Gastrocnemius medialis (tissue), 4 donors: ENCODE results near the gene KLK7. TPM values are rescaled to one million over a fixed set of nuclear protein-coding genes. Genes with fewer than 3 reads are reported as not detected.

Experiments used
- ATAC-seq, 2 donors: fragments of 150-250 bp; one replicate each; pipeline ENCODE4 v1.9.1; 2016
- DNase-seq, 2 donors: peaks; one replicate each; pipeline ENCODE4 v3.0.0-alpha.2; 2019
- H3K27ac ChIP-seq, 4 donors: fragments of 200-600 bp; sonication (generic); 1 replicate in 1 of 4; 2 replicates in 3 of 4; pipeline ENCODE4 v1.5.1; 2016 to 2018; ENCODE audit warnings: mild to moderate bottlenecking in 2 of 4, moderate library complexity in 1 of 4
- H3K27me3 ChIP-seq, 3 donors: fragments of 200-600 bp; sonication (generic) in 2 of 3; 1 replicate in 1 of 3; 2 replicates in 2 of 3; pipeline versions ENCODE4 v1.5.1 to v1.6.0; 2016 to 2019; ENCODE audit warnings: mild to moderate bottlenecking in 1 of 3, moderate library complexity in 1 of 3
- H3K36me3 ChIP-seq, 2 donors: fragments of 200-600 bp; sonication (generic) in 1 of 2; one replicate each; pipeline ENCODE4 v1.5.1; 2017 to 2018
- H3K4me1 ChIP-seq, 2 donors: fragments of 200-600 bp; sonication (generic) in 1 of 2; one replicate each; pipeline ENCODE4 v1.5.1; 2016 to 2017; ENCODE audit warnings: mild to moderate bottlenecking in 2 of 2
- H3K4me3 ChIP-seq, 4 donors: fragments of 200-600 bp; sonication (generic) in 3 of 4; 1 replicate in 1 of 4; 2 replicates in 3 of 4; pipeline ENCODE4 v1.5.1; 2016 to 2019; ENCODE audit warnings: mild to moderate bottlenecking in 2 of 4
- H3K9me3 ChIP-seq, 3 donors: fragments of 200-600 bp; sonication (generic) in 2 of 3; 1 replicate in 1 of 3; 2 replicates in 2 of 3; pipeline ENCODE4 v1.5.1; 2016 to 2019
- CTCF ChIP-seq, 5 experiments: fragments of 450-650 bp in 3 of 5; fragments of 200-600 bp in 2 of 5; sonication (generic) in 2 of 5; IDR thresholded peaks in 4 of 5; conservative IDR thresholded peaks in 1 of 5; 1 replicate in 4 of 5; 2 replicates in 1 of 5; pipeline ENCODE4 v1.5.1; 2016 to 2019; ENCODE audit warnings: antibody characterized with exemption in 5 of 5, mild to moderate bottlenecking in 3 of 5, moderate library complexity in 3 of 5
- POLR2A ChIP-seq, 2 donors: fragments of 450-650 bp; IDR thresholded peaks; one replicate each; pipeline ENCODE4 v1.6.1; 2017; ENCODE audit warnings: antibody characterized with exemption in 2 of 2, mild to moderate bottlenecking in 2 of 2, moderate library complexity in 2 of 2
- in situ Hi-C, 4 donors: fragments of 200-750 bp; cut with MboI; loops; one replicate each; pipeline versions ENCODE4 v1.15.0 to v1.8.0; 2017; ENCODE audit warnings: low sequenced_read_pairs in 4 of 4
- intact Hi-C: fragments of 100-400 bp; cut with DNase I; formaldehyde crosslinking; loops from one replicate; pipeline ENCODE4 v1.15.1; 2023; ENCODE audit warnings: low total_unique reads
- total RNA-seq, 4 donors: library from RNA; depleted of rRNA; stranded (reverse); fragments of >200 nt; gene quantifications; one replicate each; pipeline versions ENCODE4 v1.1.0 to v1.2.3, GENCODE V29; 2016

Gene KLK7
- total RNA-seq, 4 donors from 2014 or later, result not detected

- Histone ChIP-seq H3K9me3 (no peaks in the 10 kb centered on the region), H3K4me1 (no peaks in the 10 kb centered on the region), H3K4me3 (no peak overlapping the region), H3K27ac (no peak overlapping the region), H3K36me3 (no peaks in the 10 kb centered on the region), H3K27me3 (peaks cover 3 to 15% (median 5%) of the 10 kb centered on the region in 3 donors)
- no peak for DNase-seq
- in situ Hi-C loops, result no loop called here
- intact Hi-C loops, result no loop called here
- TF ChIP-seq CTCF (IDR thresholded peaks at IDR 0.05 in 4 of 5, conservative IDR thresholded peaks at IDR 0.05 in 1 of 5) (no peak), POLR2A (IDR thresholded peaks at IDR 0.05) (no peak)
- no peak for ATAC-seq
Observed at GRCh38 chr19:51005248-51005647, 21.5 kb upstream of the KLK7 start.

GRCh38 chr19:51003316-51003715 lies 19.6 kb upstream of the KLK7 start:
- H3K4me1 ChIP-seq, result no peaks in the 10 kb centered on the region
- intact Hi-C loops, result no loop called here
- DNase-seq (no peak), ATAC-seq (no peak)
- H3K27me3 ChIP-seq, result peaks cover 3 to 15% (median 5%) of the 10 kb centered on the region in 3 donors
- no peak for TF ChIP-seq CTCF (IDR thresholded peaks at IDR 0.05 in 4 of 5, conservative IDR thresholded peaks at IDR 0.05 in 1 of 5)
- no peak overlapping the region for H3K4me3 ChIP-seq
- H3K9me3 ChIP-seq, result no peaks in the 10 kb centered on the region
- in situ Hi-C loops, result no loop called here
- H3K27ac ChIP-seq, result no peak overlapping the region
- no peaks in the 10 kb centered on the region for H3K36me3 ChIP-seq

GRCh38 chr19:51002542-51003311 lies 19.0 kb upstream of the KLK7 start:
- no peak for DNase-seq
- Histone ChIP-seq H3K36me3 (no peaks in the 10 kb centered on the region), H3K9me3 (no peaks in the 10 kb centered on the region), H3K4me3 (no peak overlapping the region), H3K4me1 (no peaks in the 10 kb centered on the region), H3K27ac (no peak overlapping the region), H3K27me3 (peaks cover 3 to 15% (median 5%) of the 10 kb centered on the region in 3 donors)
- ATAC-seq, result no peak
- intact Hi-C loops (no loop called here), in situ Hi-C loops (no loop called here)
- TF ChIP-seq POLR2A (IDR thresholded peaks at IDR 0.05) (no peak), CTCF (IDR thresholded peaks at IDR 0.05 in 4 of 5, conservative IDR thresholded peaks at IDR 0.05 in 1 of 5) (no peak)

- TF ChIP-seq POLR2A (IDR thresholded peaks at IDR 0.05) (no peak), CTCF (IDR thresholded peaks at IDR 0.05 in 4 of 5, conservative IDR thresholded peaks at IDR 0.05 in 1 of 5) (no peak)
- no peak for DNase-seq
- Histone ChIP-seq H3K4me3 (no peak overlapping the region), H3K27ac (no peak overlapping the region), H3K27me3 (peaks cover 3 to 15% (median 5%) of the 10 kb centered on the region in 3 donors), H3K9me3 (no peaks in the 10 kb centered on the region), H3K4me1 (no peaks in the 10 kb centered on the region), H3K36me3 (no peaks in the 10 kb centered on the region)
- in situ Hi-C loops (no loop called here), intact Hi-C loops (no loop called here)
- ATAC-seq, result no peak
Observed at GRCh38 chr19:51002089-51002532, 18.4 kb upstream of the KLK7 start.
